Activated CD4-positive, alpha-beta T cell treated with anti-CD3 and anti-CD28 coated beads, Interleukin-2, amount 50 U/mL, for 1 hour (primary cell): Measurements from ENCODE around the gene RBFOX2.

Experiments used
- DNase-seq: peaks from one replicate; pipeline ENCODE4 v3.0.0-alpha.2; 2020

The RBFOX2 gene

DNA sequence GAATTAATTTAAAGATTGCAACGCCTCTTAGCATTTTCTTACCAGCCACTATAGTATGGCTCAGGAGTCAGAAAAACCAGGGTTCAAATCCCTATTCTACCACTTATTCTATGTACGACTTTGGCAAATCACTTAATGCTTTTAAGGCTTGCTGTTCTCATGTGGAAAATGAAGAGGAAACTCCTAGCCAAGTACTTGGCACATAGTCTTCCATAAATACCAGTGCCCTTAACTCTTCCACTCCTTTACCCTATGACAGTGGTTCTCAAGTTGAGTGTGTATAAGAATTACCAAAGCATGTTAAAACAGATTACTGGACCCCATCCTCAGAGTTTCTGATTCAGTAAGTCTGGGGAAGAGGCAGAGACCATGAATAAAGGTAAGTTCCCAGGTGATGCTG is 107.6 kb downstream of the RBFOX2 start:
- DNase-seq = no peak

DNA sequence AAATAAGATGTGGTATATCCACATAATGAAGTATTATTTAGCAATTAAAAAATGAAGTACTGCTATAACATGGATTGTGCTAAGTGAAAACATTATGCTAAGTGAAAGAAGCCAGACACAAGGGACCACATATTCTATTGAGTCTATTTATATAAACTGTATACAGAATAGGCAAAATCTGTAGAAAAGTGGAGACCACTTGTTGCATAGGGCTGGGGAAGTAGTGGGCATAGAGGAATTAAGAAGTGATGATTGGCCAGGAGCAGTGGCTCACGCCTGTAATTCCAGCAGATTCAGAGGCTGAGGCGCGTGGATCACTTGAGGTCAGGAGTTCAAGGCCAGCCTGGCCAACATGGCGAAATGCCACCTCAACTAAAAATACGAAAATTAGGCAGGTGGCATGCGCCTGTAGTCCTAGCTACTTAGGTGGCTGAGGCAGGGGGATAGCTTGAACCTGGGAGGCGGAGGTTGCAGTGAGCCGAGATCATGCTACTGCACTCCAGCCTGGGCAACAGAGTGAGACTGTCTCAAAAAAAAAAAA is 109.6 kb downstream of the RBFOX2 start:
- no peak for DNase-seq

DNA sequence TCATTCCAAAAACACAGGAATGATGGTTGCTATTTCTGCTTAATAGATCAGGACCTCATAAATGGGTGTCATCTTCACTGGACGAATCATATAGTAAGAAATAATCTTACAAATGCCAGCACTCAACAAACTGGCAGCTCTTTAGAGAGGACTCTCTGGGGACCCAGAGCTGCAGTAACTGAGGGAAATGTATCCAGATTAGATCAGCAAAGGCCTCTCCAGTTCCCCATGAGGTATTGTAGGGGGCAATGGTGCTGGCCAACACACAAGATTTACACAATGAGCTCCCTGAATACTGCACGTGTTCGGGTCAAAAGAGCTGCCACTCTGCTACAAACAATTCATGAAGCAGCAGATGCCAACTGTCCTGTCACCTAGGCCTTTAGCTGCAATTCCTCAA is 110.2 kb downstream of the RBFOX2 start:
- DNase-seq = no peak

DNA sequence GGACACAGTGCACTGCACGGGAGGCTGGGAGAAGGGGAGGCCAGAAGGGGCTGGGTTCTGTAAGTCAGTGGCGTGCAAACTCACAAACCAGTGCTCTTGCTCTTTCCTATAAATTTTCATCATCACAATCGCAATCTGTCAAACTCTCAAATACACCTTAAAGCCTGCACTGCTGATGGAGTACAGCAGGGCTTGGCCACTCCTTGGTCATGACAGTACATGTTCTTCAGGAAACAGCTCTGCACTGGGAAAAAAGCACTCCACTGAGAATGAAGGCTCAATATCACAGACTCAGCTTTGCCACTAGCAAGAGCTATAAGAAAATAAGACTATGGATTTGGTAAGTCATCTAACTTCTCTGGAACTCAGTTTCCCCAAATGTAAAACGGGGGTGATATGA is 111.0 kb downstream of the RBFOX2 start:
- no peak for DNase-seq

DNA sequence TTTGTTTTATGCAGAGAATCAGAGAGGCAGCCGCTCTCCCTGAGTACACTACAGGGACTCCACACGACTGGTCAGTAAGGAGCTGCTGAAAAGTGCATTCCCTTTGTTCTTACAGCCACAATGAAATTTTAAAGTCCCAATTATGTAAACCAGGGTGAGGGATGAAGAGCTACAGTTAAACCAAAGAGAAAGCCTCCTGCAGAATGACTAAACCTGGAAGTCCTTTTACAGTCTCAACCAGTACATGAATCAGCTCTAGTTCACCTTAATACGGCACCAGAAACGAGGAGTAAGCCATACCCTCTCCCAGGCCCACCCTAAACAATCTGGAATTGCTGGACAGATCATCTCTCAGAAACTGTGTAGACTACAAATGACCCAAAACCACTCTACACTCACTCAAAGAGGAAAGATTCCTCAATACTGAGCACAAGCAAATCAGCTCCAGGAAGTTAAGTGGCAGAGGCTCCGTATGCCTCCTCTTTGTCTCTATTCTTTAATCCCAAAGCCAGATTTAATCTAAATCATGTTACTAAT is 113.1 kb downstream of the RBFOX2 start:
- no peak for DNase-seq

DNA sequence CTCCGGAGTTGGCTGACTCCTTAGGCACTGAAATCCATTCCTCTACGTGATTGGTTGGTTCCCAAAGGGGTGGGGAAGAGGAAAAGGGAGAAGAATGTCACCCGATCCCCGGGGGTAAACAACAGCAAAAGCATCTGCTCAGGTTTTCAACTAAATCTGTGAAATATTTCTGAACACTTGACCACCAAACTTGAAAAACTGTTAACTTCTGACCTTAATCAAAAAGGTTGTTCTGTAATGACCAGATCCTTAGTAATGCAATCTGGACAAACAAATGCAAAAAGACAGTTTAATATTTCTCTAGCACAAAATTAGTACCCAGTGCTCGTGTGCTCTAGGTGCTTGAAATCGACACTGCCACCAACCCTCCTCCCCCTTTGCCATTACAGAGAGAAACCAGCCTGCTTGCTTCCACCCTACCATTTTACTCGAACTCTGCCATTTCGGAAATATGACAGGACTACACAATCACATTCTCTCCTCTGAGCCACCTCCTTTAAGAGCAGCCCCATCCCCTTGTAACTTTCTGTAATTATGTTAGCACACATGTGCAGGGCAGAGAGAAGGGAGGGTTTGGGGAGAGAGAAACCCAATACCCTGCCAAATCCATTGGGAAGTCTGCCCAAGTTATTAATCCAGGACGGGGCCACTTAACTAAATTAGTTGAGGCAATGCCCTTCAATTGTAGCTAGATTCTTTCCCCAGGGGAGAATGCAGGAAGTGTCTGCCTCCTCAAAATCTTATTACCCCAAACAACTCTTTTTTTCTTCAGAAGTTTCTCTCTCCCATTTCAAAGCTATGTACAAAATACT is 113.8 kb downstream of the RBFOX2 start:
- DNase-seq = no peak

DNA sequence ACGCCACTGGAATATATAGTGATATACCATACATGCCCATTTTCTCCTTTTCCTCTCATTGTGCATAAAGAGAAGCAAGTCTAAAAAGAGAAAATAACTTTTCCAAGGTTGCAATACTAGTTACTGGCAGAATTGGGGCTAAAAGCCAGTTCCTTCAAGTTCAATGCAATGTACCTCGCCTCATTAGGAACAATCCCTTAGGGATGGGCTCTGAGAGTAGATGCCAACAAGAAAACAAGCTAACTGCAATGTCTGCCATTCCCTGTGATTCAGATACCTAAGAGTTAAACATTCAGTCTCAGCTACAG is 114.3 kb downstream of the RBFOX2 start:
- no peak for DNase-seq

DNA sequence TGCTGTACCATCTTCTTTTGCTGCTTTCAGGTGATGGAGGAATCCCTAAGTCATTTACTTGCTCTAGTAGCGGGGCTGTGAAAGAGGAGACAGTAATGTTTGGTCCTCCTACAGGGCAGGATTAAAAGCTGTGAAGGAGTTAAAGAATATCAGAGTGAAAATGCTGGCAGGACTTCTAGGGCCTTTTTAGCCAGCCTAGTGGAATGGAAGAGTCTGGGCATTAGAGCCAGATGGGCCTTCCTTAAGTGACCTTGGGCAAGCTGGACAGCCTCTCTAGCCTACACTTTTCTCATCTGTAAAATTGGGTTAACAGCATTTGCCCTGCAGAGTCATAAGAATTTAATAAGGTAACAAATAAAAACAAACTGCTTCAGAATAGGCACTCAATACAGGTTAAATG is 114.7 kb downstream of the RBFOX2 start:
- no peak for DNase-seq

DNA sequence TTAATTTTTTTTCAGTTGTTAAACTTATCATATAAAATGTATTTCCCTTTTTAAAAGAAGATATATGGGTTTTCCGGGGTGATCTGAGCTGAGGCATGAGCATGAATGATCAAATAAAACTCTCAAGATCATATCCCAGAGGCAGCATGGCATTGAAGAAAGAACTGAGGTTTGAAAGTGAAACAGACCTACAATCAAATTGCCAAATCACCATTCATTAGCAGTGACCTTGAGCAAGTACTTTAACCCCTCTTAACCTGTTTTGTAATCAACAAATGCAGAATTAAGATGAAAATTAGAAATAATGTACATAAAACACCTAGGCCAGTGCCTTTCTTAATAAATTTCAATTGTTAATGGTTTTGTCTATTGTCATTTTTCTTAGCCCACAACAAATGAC is 116.0 kb downstream of the RBFOX2 start:
- DNase-seq = no peak

DNA sequence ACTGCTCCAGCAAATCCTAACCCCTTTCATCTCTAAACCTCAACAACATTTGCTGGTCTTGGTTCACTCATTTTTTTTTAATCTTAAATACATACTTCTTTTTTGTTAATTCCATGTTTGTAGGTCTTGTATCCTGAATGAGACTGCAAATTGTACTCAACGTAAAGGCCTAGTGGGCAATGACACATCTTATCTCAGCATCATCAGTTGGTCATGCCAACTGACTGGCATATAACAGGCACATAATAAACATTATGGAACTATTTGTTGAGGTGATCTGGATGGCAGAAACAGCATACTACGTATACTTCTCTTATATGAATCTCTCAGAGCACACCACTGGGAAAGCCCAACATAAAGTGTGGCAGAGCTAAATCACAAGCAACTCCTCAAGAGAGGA is 116.7 kb downstream of the RBFOX2 start:
- no peak for DNase-seq

DNA sequence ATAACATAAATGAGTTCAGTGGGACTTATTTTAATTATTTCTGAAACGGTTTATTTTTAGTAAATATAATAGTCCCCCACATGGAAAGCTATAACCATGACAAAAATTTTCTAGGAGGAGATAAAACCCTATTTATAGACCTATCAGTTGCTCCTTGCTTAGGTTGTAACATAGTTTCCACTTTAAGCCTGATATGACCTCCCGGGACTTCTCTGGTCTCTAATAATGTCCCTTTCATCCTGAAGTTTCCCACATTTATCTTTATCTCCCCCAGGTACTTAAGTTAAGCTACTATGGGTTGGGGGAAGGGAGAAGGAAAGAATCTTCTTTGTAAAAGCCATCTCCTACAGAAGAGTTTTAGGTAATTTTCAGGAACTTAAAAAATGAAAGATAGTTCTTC is 117.7 kb downstream of the RBFOX2 start:
- DNase-seq = no peak

DNA sequence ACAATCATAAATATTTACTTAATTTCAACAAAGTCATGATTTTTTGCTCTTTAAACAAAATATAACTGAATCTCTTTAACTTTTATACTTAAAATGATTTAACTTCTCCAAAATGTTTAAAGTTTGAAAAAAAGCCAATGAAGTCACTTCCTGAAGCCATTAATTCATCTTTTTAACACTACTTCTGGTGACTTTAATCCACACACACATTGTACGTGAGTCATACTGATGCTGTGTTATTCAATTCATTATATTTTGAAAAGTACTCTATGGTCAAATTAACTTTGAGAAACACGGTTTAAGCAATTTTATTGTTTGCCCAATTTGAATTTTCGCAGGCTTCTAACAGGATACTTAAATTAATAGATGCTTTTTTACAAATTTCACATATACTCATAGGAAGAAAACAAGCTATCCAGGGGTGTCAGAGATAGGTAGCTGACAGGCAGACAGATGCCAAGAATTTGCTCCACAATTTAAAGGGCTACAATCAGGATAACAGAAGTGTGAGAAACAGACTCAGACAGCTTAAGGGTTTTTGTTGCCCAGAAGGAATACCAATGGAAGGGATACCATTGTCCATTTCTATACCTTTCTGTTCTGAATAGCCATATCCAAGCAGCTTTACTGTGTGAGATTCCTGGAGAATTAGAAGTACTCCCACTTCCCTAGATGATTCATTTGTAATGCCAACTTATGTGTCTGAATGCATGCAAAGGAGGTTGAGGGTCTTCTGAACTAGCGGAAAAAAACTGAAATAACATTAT is 118.4 kb downstream of the RBFOX2 start:
- no peak for DNase-seq

DNA sequence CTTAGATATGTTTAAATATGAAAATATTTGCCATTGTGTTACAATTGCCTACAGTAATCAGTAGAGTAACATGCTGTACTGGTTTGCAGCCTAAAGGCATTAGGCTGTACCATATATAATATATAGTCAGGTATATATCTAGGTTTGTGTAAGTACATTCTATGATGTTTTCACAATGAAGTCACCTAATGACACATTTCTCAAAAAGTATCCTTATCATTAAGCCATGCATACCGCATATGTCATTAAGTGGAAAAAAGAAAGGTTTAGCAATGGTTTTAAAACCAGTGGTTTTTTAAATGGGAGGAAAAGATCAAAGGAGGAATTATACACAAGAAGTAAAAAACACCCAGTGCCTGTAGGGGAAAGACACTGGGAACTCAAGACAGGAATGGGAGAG is 122.7 kb downstream of the RBFOX2 start:
- DNase-seq = no peak

DNA sequence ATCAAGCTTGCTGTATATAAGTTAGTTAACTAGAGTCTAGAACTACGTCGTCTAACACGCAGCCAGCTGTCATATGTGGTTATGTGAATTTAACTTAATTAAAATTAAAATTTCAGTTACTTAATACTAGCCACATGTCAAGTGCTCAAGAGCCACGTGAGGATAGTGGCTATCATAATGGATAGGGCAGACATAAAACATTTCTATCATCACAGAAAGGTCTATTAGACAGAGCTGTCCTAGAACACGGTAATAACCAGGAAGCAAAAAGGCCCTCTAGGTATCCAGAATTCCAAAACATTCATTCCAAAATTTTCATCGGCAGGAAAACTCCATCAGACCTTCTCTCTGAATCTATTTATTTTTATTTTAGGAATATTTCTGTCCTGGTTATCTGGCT is 123.9 kb downstream of the RBFOX2 start:
- no peak for DNase-seq

DNA sequence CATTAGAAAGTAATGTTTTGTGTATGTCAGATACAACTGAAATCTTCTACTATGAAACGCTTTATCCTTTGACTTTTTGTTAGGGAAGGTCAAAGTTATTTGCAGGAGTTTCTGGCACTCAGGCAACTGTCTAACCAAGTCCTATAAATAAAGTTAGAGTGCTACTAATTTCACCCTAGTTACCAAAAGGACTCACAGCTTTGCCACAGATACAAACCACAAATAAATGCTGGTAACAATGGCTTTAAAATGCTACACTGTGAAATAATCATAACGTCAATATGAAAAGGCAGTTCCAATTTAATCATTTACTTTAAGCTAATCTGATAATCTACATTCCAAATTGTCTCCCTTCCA is 124.3 kb downstream of the RBFOX2 start:
- DNase-seq = no peak

DNA sequence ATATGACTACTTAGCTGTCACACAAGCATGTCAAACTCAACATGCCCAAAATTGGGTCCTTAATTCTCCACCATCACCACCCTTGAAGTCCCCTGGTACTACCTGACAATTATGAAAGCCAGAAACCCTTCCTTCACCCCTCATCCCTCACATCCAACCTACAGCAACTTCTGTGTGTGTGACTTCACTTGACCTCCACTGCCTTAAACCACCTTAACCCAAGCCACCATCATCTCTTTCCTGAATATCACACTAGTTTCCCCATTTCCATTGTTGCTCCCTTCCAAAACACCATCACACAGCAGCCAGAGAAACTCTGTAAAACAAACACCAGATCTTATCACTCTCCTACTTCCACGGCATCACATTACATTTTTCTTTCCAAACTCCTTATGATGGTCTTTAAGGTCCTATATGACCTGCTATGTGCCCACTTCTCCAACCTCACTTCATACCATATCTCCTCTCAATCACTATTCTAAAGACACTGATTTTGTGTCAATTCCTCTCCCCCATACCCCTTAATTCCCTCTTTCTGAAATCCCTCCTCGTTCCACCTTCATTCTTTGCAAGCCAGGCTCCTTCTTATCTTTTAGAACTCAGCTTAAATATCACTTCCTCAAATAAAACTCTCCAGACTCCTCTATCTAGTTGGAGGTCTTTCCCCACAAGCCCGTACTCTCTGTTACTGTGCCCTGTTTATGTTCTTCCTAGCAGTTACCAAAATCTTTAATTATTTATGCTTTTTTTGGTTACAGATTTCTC is 124.9 kb downstream of the RBFOX2 start:
- DNase-seq = no peak

DNA sequence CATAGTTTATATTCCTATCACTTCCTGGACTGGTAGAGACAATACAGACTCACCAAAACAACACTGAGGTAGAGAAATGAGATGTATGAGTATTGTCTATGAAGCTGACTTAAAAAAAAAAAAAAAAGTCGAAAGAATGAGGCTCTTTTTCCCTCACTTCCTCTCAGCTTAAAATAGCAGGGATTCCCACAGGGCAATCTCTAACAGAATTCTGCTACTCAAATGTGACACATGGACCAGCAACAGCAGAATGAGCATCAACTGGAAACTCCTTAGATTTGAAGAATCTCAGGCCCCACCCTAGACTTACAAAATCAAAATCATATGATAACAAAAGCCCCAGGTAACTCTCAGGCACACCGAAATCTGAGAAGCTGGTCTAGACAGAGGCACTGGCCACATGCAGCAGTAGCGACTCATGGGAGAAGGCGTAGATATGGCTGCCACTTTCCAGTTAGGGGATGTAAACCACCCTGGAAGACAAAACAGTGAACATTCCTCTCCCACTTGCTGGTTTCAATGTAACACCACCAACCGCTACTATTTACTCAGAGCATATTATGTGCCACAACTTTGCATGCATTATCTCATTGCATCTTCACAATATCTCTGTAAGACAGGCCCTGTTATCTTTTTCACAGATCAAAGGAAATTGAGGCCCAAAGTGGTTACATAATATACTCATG is 128.0 kb downstream of the RBFOX2 start:
- no peak for DNase-seq

DNA sequence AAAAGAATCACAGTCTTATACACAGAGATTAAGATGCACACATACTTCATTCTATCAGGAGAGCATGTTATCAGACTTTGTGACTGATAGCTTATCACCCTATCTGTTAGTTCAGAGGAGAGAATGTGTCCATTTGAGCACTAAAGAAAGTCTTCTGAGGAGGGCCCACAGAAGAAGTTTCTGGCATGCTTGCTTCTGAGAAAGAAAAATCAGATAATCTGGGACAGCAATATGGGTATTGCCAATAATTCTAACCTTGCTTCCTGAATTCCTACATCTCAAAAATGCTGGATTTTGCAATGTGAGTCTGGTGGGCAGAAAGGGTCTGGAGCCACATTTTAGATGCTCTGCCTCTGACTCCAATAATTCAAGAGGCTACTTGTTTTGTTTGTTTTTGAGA is 128.9 kb downstream of the RBFOX2 start:
- no peak for DNase-seq

DNA sequence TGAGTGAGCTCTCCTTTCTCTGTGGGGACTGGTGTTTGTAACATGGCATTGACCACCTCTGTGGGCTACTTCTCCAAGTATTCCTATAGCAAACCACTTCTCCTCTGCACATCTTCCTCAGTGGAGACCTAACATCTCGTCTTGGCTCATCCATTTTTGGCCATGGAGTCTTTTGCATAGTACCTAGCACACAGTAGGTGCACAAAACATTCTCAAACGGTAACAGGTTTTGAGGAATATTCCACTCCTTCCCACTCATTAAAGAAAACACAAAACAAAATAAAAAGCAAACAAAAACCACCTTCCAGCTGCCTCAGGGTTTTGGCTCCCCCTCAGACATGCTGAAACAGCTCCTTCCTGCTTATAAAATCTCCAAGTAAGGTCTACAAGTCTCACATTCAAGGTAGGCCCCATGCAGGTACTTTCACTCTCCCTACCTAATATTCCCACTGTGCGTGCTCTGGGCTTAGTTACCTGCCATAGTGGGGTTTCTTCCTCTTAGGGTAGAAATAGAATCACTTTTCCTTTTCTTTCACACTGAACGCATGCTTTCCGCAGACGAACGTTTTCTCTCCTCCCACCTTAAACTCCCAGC is 132.4 kb downstream of the RBFOX2 start:
- no peak for DNase-seq

DNA sequence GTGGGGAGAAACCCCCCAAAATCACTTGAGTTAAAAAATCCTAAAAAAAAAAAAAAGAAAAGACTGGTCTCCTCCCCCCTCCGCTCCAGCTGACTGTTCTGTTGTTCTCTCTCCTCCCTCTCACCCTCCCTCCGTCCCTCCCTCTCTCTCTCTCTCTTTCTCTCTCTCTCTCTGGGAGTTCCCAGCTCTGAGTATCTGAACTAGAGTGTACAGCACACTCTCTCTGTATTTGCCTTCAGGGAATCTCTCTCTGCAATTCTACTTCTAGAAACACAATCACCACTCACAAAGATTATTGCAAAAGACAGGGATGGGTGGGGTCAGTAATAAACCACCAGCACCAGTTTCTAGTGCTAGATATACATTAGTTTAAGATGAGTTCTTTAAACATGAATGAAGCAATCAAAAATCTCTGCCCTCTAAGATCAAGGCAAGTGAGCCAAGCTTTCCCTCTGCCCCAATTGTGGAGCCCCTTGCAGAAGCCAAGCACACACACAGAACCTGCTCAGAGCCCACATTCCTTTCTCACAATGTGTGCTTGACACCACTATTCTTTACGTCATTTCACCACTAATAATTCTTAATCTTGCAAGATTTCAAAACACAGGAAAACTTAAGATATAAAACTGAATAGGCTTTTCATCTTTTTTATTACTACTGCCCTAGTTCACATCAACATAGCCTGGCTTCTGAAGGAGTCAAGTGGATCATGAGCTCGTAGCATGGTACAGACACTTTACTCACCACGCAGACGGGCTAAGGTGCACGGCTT is 133.5 kb downstream of the RBFOX2 start:
- no peak for DNase-seq

DNA sequence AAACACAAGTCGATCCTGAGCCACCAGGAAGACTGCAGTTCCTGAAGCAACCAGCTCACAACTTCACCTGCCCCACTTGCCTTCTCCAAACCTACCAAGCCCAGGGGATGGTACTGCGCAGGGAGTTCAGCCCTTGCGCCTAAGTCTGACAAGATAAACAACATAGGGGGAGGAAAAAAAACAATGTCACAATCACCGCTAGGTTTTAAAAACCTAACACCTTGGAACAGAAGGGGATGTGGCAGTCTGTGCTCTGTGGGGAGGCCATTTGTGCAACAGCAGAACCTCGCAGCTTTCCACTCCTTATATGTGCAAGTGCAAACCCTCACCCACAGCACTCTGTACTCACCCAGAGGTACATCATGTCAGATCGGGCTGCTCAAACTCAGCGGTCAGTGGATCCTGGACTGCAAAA is 134.2 kb downstream of the RBFOX2 start:
- DNase-seq = no peak

DNA sequence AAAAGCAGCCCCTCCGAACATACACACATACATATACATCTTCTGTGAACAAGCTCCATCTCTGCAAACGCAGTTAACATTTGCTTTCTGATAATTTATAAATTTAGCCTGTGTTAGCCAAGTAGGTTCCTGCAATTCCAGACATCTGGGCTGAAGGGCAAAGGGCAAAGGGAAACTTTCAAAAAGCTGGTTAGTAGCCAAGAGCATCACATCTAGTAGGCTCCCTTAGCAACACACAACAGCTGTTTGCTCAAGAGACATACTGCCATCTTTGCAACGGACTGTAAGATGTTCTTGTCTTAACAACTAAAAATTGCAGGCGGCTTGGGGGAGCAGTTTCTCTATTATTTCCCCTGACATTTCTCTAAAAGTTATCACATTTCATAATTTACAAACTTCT is 134.9 kb downstream of the RBFOX2 start:
- DNase-seq = no peak
